MM.1S (cell line): ENCODE results near the gene ENG.

Experiments used
- CTCF ChIP-seq: fragments of 300-600 bp; sonication (generic); IDR thresholded peaks from 2 replicates; pipeline ENCODE4 v1.5.1; 2016; ENCODE audit warnings: antibody characterized with exemption, low read length, mixed read lengths
- EZH2 ChIP-seq: fragments of 300-600 bp; sonication (generic); optimal IDR thresholded peaks from 2 replicates; pipeline ENCODE3; 2017; ENCODE audit warnings: low read depth, mild to moderate bottlenecking, antibody characterized with exemption, low read length, mixed read lengths

GRCh38 chr9:127812936-127813675, 41.4 kb downstream of the ENG start:
- no peak for TF ChIP-seq CTCF
- no peak for TF ChIP-seq EZH2
